K562 (cell line): Measurements from ENCODE around the gene TMEM131L. TPM values are rescaled to one million over a fixed set of nuclear protein-coding genes. Genes with fewer than 3 reads are reported as not detected.

ENCODE experiments used
- ATAC-seq: fragments of 200-7000 bp; cut with Tn5 transposase; 3 replicates; pipeline ENCODE4 v1.9.1; 2020; ENCODE audit warnings: moderate library complexity
- BruUV-seq: library from RNA; stranded (reverse); fragments of 400-500 nt; replicated peaks from 2 replicates; lab custom pipeline; 2021; lab: Mats Ljungman, UMichigan
- CTCF ChIA-PET: fragments of 300-600 bp; formaldehyde crosslinking; extraction: SDS; loops from one replicate; lab custom pipeline; 2021; ENCODE audit warnings: low intra/inter-chr PET ratio; lab: Yijun Ruan, JAX
- POLR2A ChIA-PET: fragments of 300-600, 350-650 bp; sonication (Branson Sonifier 250); formaldehyde crosslinking; extraction: SDS; loops from one replicate; lab custom pipeline; 2021; ENCODE audit warnings: antibody characterized with exemption, inconsistent platforms; lab: Yijun Ruan, JAX
- DNase-seq, 4 experiments: peaks; one replicate each; pipeline versions ENCODE4 v3.0.0 to v3.0.0-alpha.2; 2011 to 2018; ENCODE audit warnings: low spot score in 3 of 4, mixed read lengths in 3 of 4; ENCODE audit errors: extremely low read depth in 1 of 4
- FAIRE-seq: peaks from 2 replicates; lab custom pipeline; 2011; peaks lifted over from hg19 to GRCh38; lab: Jason Lieb, UNC
- H2AFZ ChIP-seq: 2 replicates; pipeline ENCODE4 v1.6.0; 2011; ENCODE audit warnings: low read depth, low read length, control low read depth, inconsistent platforms
- H3K27ac ChIP-seq: fragments of 200-600 bp; 3 replicates; pipeline ENCODE4 v1.8.0; 2011; ENCODE audit warnings: low read depth, mild to moderate bottlenecking, control low read depth, inconsistent platforms, low read length, moderate library complexity, mixed read lengths; ENCODE audit errors: extremely low read depth
- H3K27me3 ChIP-seq, 2 experiments: fragments of 300-600 bp in 1 of 2; 2 replicates in 1 of 2; 3 replicates in 1 of 2; pipeline versions ENCODE4 v1.6.0 to v1.8.0; 2011; ENCODE audit warnings: inconsistent platforms in 2 of 2, low read length in 2 of 2, mild to moderate bottlenecking in 1 of 2, mixed read lengths in 1 of 2, moderate library complexity in 1 of 2; ENCODE audit not compliant: control insufficient read depth in 2 of 2, insufficient read depth in 2 of 2
- H3K36me3 ChIP-seq: fragments of 300-600 bp; 3 replicates; pipeline ENCODE4 v1.8.0; 2011; ENCODE audit warnings: mild to moderate bottlenecking, low read length, inconsistent platforms; ENCODE audit not compliant: control insufficient read depth, insufficient read depth
- H3K4me1 ChIP-seq, 2 experiments: fragments of 200-600 bp in 1 of 2; replicated peaks in 1 of 2; 2 replicates in 1 of 2; 3 replicates in 1 of 2; pipeline versions ENCODE4 v1.5.1 to v1.8.0; 2011; ENCODE audit warnings: inconsistent platforms in 2 of 2, low read length in 2 of 2, mild to moderate bottlenecking in 1 of 2, mixed read lengths in 1 of 2, moderate library complexity in 1 of 2; ENCODE audit not compliant: control insufficient read depth in 2 of 2, insufficient read depth in 2 of 2
- H3K4me2 ChIP-seq: 2 replicates; pipeline ENCODE4 v1.6.1; 2011; ENCODE audit warnings: low read length, control low read depth, inconsistent platforms, mixed read lengths; ENCODE audit not compliant: insufficient read depth
- H3K4me3 ChIP-seq: fragments of 200-600 bp; sonication (generic), shearing (Covaris generic); 2 replicates; pipeline ENCODE4 v1.5.1; 2016; ENCODE audit warnings: control low read depth, inconsistent platforms
- H3K79me2 ChIP-seq: fragments of 200-600 bp; 3 replicates; pipeline ENCODE4 v1.8.0; 2011; ENCODE audit warnings: low read length, inconsistent platforms; ENCODE audit not compliant: control insufficient read depth, insufficient read depth
- H3K9ac ChIP-seq, 2 experiments: 2 replicates each; pipeline versions ENCODE4 v1.6.0 to v1.6.1; 2011; ENCODE audit warnings: low read depth in 2 of 2, low read length in 2 of 2, control low read depth in 1 of 2, inconsistent platforms in 1 of 2, mild to moderate bottlenecking in 1 of 2, mixed read lengths in 1 of 2; ENCODE audit not compliant: insufficient read depth in 1 of 2
- H3K9me1 ChIP-seq: one replicate; pipeline ENCODE4 v1.6.0; 2011; ENCODE audit warnings: inconsistent platforms, mild to moderate bottlenecking, low read length, moderate library complexity; ENCODE audit not compliant: control insufficient read depth, insufficient read depth
- H3K9me3 ChIP-seq: replicated peaks from 2 replicates; pipeline ENCODE4 v1.5.1; 2011; ENCODE audit warnings: low read depth, low read length, inconsistent platforms; ENCODE audit not compliant: control insufficient read depth, insufficient read depth
- H4K20me1 ChIP-seq: replicated peaks from 2 replicates; pipeline ENCODE4 v1.6.1; 2011; ENCODE audit warnings: low read length, inconsistent platforms, mixed read lengths; ENCODE audit not compliant: control insufficient read depth, insufficient read depth
- BRD4 ChIP-seq: fragments of 200-600 bp; sonication (generic); IDR thresholded peaks from 2 replicates; pipeline ENCODE4 v1.6.1; 2017; ENCODE audit warnings: inconsistent platforms
- CEBPZ ChIP-seq: fragments of 150-350 bp; IDR thresholded peaks from 2 replicates; pipeline ENCODE4 v1.6.1; 2014; ENCODE audit warnings: low read depth, mild to moderate bottlenecking, low read length, borderline replicate concordance
- HMGXB4 ChIP-seq: sonication (generic); formaldehyde crosslinking; IDR thresholded peaks from 2 replicates; pipeline ENCODE4 v1.8.1; 2023; ENCODE audit warnings: mild to moderate bottlenecking, missing genetic modification reagents
- KHSRP ChIP-seq: fragments of 450-650 bp; IDR thresholded peaks from 2 replicates; pipeline ENCODE4 v1.6.1; 2017
- MYC ChIP-seq, 2 experiments: fragments of 250-450 bp in 1 of 2; sonication (Bioruptor Pico) in 1 of 2; IDR thresholded peaks; 2 replicates each; pipeline versions ENCODE4 v1.5.1 to v1.6.1; 2012 to 2021; ENCODE audit warnings: low read depth in 2 of 2, borderline replicate concordance in 1 of 2, improper control_type of control experiment in 1 of 2, low read length in 1 of 2, mild to moderate bottlenecking in 1 of 2, moderate library complexity in 1 of 2
- PRMT5 ChIP-seq: sonication (generic); formaldehyde crosslinking; IDR thresholded peaks from 2 replicates; pipeline ENCODE4 v1.5.0; 2020; ENCODE audit warnings: missing genetic modification reagents
- TFAM ChIP-seq: fragments of 250-450 bp; sonication (Bioruptor Pico); conservative IDR thresholded peaks from 2 replicates; pipeline ENCODE4 v1.5.0; 2021; ENCODE audit warnings: mild to moderate bottlenecking, moderate library complexity
- ZNF217 ChIP-seq: sonication (generic); formaldehyde crosslinking; IDR thresholded peaks from 2 replicates; pipeline ENCODE4 v1.8.0; 2022; ENCODE audit warnings: mild to moderate bottlenecking, missing genetic modification reagents
- ZNF316 ChIP-seq: fragments of 450-650 bp; IDR thresholded peaks from 2 replicates; pipeline ENCODE4 v1.6.1; 2016
- ZNF584 ChIP-seq: fragments of 200-800 bp; sonication (Bioruptor generic); IDR thresholded peaks from 2 replicates; pipeline ENCODE4 v1.6.1; 2016; ENCODE audit warnings: low read depth, mild to moderate bottlenecking, missing genetic modification characterization, missing compliant biosample characterization
- WGBS: fragments of 100-300 bp; shearing (Covaris generic); methylation state at CpG from one replicate; pipeline ENCODE4 v1.1.6; 2016; ENCODE audit warnings: low coverage, mixed read lengths; ENCODE audit not compliant: insufficient coverage; ENCODE audit errors: missing lambda C conversion rate; 5-methylcytosine and 5-hydroxymethylcytosine counted together
- in situ Hi-C: fragments of 300-500 bp; cut with MboI; formaldehyde crosslinking; loops from 4 replicates; pipeline ENCODE4 v1.15.0; 2018; ENCODE audit warnings: inconsistent platforms, mixed read lengths
- intact Hi-C: fragments of 100-400 bp; cut with micrococcal nuclease; formaldehyde crosslinking; loops from 2 replicates; pipeline ENCODE4 v1.14.2; 2022
- polyA plus RNA-seq, 8 experiments: library from polyadenylated mRNA; depleted of rRNA in 4 of 8; stranded (reverse) in 5 of 8; unstranded in 3 of 8; fragments of >200 nt; fragmentation: Nextera tagmentation in 2 of 8; fragmentation: Illumina TruSeq in 1 of 8; extraction: Ambion mirVana in 2 of 8; extraction: Trizol in 1 of 8; gene quantifications; 2 replicates each; pipeline versions ENCODE4 v1.2.1 to v1.2.3, GENCODE V29; 2011 to 2014; ENCODE audit warnings: inconsistent platforms in 1 of 8, missing spikeins in 1 of 8
- total RNA-seq, 7 experiments: library from RNA; depleted of rRNA in 6 of 7; stranded (reverse); fragments of >200 nt in 6 of 7; fragmentation: Illumina TruSeq in 2 of 7; extraction: Trizol in 2 of 7; gene quantifications; 2 replicates each; pipeline versions ENCODE4 v1.2.1 to v1.2.3, GENCODE V29; 2011 to 2021; ENCODE audit warnings: low replicate concordance in 1 of 7

The TMEM131L gene
- total and polyA plus RNA-seq, 9 of the 15 experiments (the other 6 are each of a cell fraction or from before 2014, with no cell fraction given), result 1.2 to 20.8 (median 12.9) TPM

DNA sequence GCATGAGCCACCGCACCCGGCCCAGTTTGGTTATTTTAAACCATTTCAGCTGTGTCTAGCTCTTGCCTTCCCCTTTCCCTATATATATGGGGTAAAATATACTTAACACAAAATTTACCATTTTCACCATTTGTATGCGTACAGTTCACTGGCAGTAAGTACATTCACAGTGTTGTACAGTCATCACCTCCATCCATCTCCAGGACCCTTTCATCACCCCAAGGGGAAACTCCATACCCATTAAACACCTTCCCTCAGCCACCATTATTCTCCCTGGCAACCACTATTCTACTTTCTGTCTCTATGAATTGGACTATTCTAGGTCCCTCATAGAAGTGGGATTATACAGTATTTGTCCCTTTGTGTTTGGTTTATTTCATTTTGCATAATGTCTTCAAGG, 106.4 kb downstream of the TMEM131L start:
- ATAC-seq, result no peak
- intact Hi-C loops (loop anchor here (10.0 kb wide), 1 partner anchor 108 kb away; the partner anchor contains the start of gene TMEM131L), in situ Hi-C loops (loop anchor here (5.0 to 10.0 kb wide), 2 partner anchors 225 to 418 kb away; no protein-coding TSS in a partner anchor)
- TF ChIP-seq ZNF316, result no peak
- TF ChIP-seq PRMT5, result no peak
- no peak for TF ChIP-seq ZNF584
- TF ChIP-seq KHSRP, result no peak
- no peak for TF ChIP-seq CEBPZ
- TF ChIP-seq MYC (IDR thresholded peaks at IDR 0.05; ENCODE audit: low read depth, low read length), result no peak
- no peak for TF ChIP-seq MYC (CRISPR knock-in tag; IDR thresholded peaks at IDR 0.05; ENCODE audit: borderline replicate concordance, low read depth)
- no peak for TF ChIP-seq HMGXB4 (CRISPR knock-in tag)
- TF ChIP-seq BRD4, result no peak
- TF ChIP-seq ZNF217 (CRISPR knock-in tag), result no peak
- no peak for TF ChIP-seq TFAM (CRISPR knock-in tag)
- Histone ChIP-seq H3K27me3 (no peaks in the 10 kb centered on the region), H3K4me1 (peaks cover 0 to 5% of the 10 kb centered on the region in 2 experiments; a peak in 1 of 5 replicates), H3K79me2 (no peaks in the 10 kb centered on the region), H4K20me1 (no peaks in the 10 kb centered on the region), H3K4me2 (no peak overlapping the region), H3K9me1 (no peaks in the 10 kb centered on the region), H3K9me3 (no peaks in the 10 kb centered on the region), H3K9ac (no peak overlapping the region), H3K36me3 (peaks cover 10% of the 10 kb centered on the region; the same call in 1 of the 3 replicates), H3K27ac (no peak overlapping the region), H2AFZ (no peak overlapping the region), H3K4me3 (no peak overlapping the region)
- no peak for DNase-seq
- no TSS peak for BruUV-seq
- ChIA-PET POLR2A (interaction anchor here (0.6 kb wide), 1 partner anchor 479 kb away, joined by 3 read pairs; no protein-coding TSS in a partner anchor), CTCF (interaction anchor here (4.7 kb wide), 1 partner anchor 228 kb away, joined by 44 read pairs; the partner anchor contains the start of gene MND1)
- no peak for FAIRE-seq
- WGBS, result 96% methylated on average over 3 of the region's 3 CpGs
